ENCODE data around the gene ANKS1B. TPM values are rescaled to one million over a fixed set of nuclear protein-coding genes. Genes with fewer than 3 reads are reported as not detected.
"Not testable (repeated sequence)": the region's sequence is repeated elsewhere in the genome, so short reads cannot be mapped to it uniquely, and the experiment has no call there.

ANKS1B gene
- total RNA-seq, 4 donors from 2014 or later, result 4.9 to 15.4 (median 9.4) TPM

- Histone ChIP-seq H3K4me3 (no peak overlapping the region), H3K4me1 (no peaks in the 10 kb centered on the region), H3K27me3 (no peaks in the 10 kb centered on the region), H3K9me3 (no peaks in the 10 kb centered on the region), H3K36me3 (no peaks in the 10 kb centered on the region), H3K27ac (no peak overlapping the region)
- no peak for TF ChIP-seq CTCF (IDR thresholded peaks at IDR 0.05)
- TF ChIP-seq POLR2A (IDR thresholded peaks at IDR 0.05), result no peak
- TF ChIP-seq POLR2AphosphoS5 (IDR thresholded peaks at IDR 0.05), result no peak
- no peak for TF ChIP-seq EP300 (IDR thresholded peaks at IDR 0.05)
- 71% methylated on average over 1 of the region's 1 CpG for WGBS
- DNase-seq (ENCODE audit: low spot score in 2 of 2), result no peak
These were observed 35.6 kb upstream of the ANKS1B start for GRCh38 chr12:100020370-100020769.

- no peak for DNase-seq (ENCODE audit: low spot score in 2 of 2)
- no peaks in the 10 kb centered on the region for H3K36me3 ChIP-seq
- H3K4me3 ChIP-seq, result no peak overlapping the region
- 84% methylated on average over 3 of the region's 3 CpGs for WGBS
- no peaks in the 10 kb centered on the region for H3K9me3 ChIP-seq
- TF ChIP-seq POLR2A (IDR thresholded peaks at IDR 0.05) (no peak), EP300 (IDR thresholded peaks at IDR 0.05) (no peak), CTCF (IDR thresholded peaks at IDR 0.05) (no peak), POLR2AphosphoS5 (IDR thresholded peaks at IDR 0.05) (no peak)
- H3K4me1 ChIP-seq, result no peaks in the 10 kb centered on the region
- H3K27ac ChIP-seq, result no peak overlapping the region
- H3K27me3 ChIP-seq, result no peaks in the 10 kb centered on the region
These were observed 32.3 kb upstream of the ANKS1B start for GRCh38 chr12:100017056-100017455.

GRCh38 chr12:100016304-100016703 is 31.6 kb upstream of the ANKS1B start:
- not testable (repeated sequence) for H3K36me3 ChIP-seq; H3K4me3 ChIP-seq; H3K27ac ChIP-seq; H3K27me3 ChIP-seq; H3K9me3 ChIP-seq; H3K4me1 ChIP-seq; DNase-seq (ENCODE audit: low spot score in 2 of 2)
- WGBS, result 92% methylated on average over 4 of the region's 4 CpGs

GRCh38 chr12:100005846-100006245 is 21.1 kb upstream of the ANKS1B start:
- H3K27ac ChIP-seq; DNase-seq (ENCODE audit: low spot score in 2 of 2); H3K27me3 ChIP-seq; H3K4me3 ChIP-seq; H3K9me3 ChIP-seq; H3K4me1 ChIP-seq; H3K36me3 ChIP-seq: not testable (repeated sequence)
- WGBS, result 67% methylated on average over 9 of the region's 9 CpGs

GRCh38 chr12:99997806-99998205 is 13.1 kb upstream of the ANKS1B start:
- no peak overlapping the region for H3K4me3 ChIP-seq
- no peaks in the 10 kb centered on the region for H3K9me3 ChIP-seq
- H3K27me3 ChIP-seq, result no peaks in the 10 kb centered on the region
- no peaks in the 10 kb centered on the region for H3K36me3 ChIP-seq
- WGBS, result 48% methylated on average over 1 of the region's 1 CpG
- no peaks in the 10 kb centered on the region for H3K4me1 ChIP-seq
- no peak overlapping the region for H3K27ac ChIP-seq
- TF ChIP-seq EP300 (IDR thresholded peaks at IDR 0.05), result no peak
- TF ChIP-seq CTCF (IDR thresholded peaks at IDR 0.05), result no peak
- TF ChIP-seq POLR2A (IDR thresholded peaks at IDR 0.05), result no peak
- no peak for TF ChIP-seq POLR2AphosphoS5 (IDR thresholded peaks at IDR 0.05)
- DNase-seq (ENCODE audit: low spot score in 2 of 2), result no peak

- Histone ChIP-seq H3K27me3 (no peaks in the 10 kb centered on the region), H3K36me3 (no peaks in the 10 kb centered on the region), H3K9me3 (no peaks in the 10 kb centered on the region), H3K4me1 (no peaks in the 10 kb centered on the region), H3K4me3 (no peak overlapping the region), H3K27ac (no peak overlapping the region)
- TF ChIP-seq CTCF (IDR thresholded peaks at IDR 0.05) (no peak), POLR2AphosphoS5 (IDR thresholded peaks at IDR 0.05) (no peak), EP300 (IDR thresholded peaks at IDR 0.05) (no peak), POLR2A (IDR thresholded peaks at IDR 0.05) (no peak)
- no peak for DNase-seq (ENCODE audit: low spot score in 2 of 2)
- 83% methylated on average over 6 of the region's 6 CpGs for WGBS
These were observed 11.4 kb upstream of the ANKS1B start for GRCh38 chr12:99996095-99996494.

All from suprapubic skin (tissue), 4 donors.